OCI-LY1 (cell line): ENCODE results near the gene TIMM21.

Source experiments
- H2AFZ ChIP-seq: fragments of 200-600 bp; sonication (generic), shearing (Covaris generic); 2 replicates; pipeline ENCODE4 v1.6.0; 2014; ENCODE audit warnings: antibody characterized with exemption, mild to moderate bottlenecking, low read length
- H3F3A ChIP-seq: fragments of 200-600 bp; sonication (generic), shearing (Covaris generic); 2 replicates; pipeline ENCODE4 v1.6.0; 2014; ENCODE audit warnings: mild to moderate bottlenecking, antibody characterized with exemption, low read length, moderate library complexity; ENCODE audit not compliant: insufficient read depth
- H3K27ac ChIP-seq: fragments of 200-600 bp; sonication (generic); 2 replicates; pipeline ENCODE4 v1.5.1; 2014; ENCODE audit warnings: low read length, mixed run types, mild to moderate bottlenecking, low read depth; ENCODE audit not compliant: poor library complexity, severe bottlenecking
- H3K27me3 ChIP-seq: fragments of 200-600 bp; sonication (generic); 2 replicates; pipeline ENCODE4 v1.6.0; 2014; ENCODE audit warnings: antibody characterized with exemption, mild to moderate bottlenecking, low read length, moderate library complexity; ENCODE audit not compliant: insufficient read depth
- H3K36me3 ChIP-seq: fragments of 200-600 bp; sonication (generic); 2 replicates; pipeline ENCODE4 v1.6.1; 2014; ENCODE audit warnings: mild to moderate bottlenecking, antibody characterized with exemption, low read length, moderate library complexity, mixed read lengths; ENCODE audit not compliant: insufficient read depth
- H3K4me1 ChIP-seq: fragments of 200-600 bp; sonication (generic); 2 replicates; pipeline ENCODE4 v1.5.1; 2014; ENCODE audit warnings: mild to moderate bottlenecking, low read length, moderate library complexity; ENCODE audit not compliant: insufficient read depth, severe bottlenecking
- H3K4me2 ChIP-seq: fragments of 200-600 bp; sonication (generic), shearing (Covaris generic); 2 replicates; pipeline ENCODE4 v1.6.1; 2014; ENCODE audit warnings: low read length
- H3K4me3 ChIP-seq: fragments of 200-600 bp; sonication (generic); 2 replicates; pipeline ENCODE4 v1.5.1; 2014; ENCODE audit warnings: low read length, low read depth, mild to moderate bottlenecking, mixed read lengths; ENCODE audit not compliant: poor library complexity, severe bottlenecking
- H3K79me2 ChIP-seq: fragments of 200-600 bp; shearing (Covaris generic); 2 replicates; pipeline ENCODE4 v1.6.1; 2016; ENCODE audit warnings: mixed run types, low read length, mixed read lengths; ENCODE audit not compliant: insufficient read depth
- H3K9ac ChIP-seq: fragments of 200-600 bp; sonication (generic), shearing (Covaris generic); 2 replicates; pipeline ENCODE4 v1.6.1; 2014; ENCODE audit warnings: mild to moderate bottlenecking, low read length, mixed read lengths
- H3K9me2 ChIP-seq: fragments of 200-600 bp; sonication (generic), shearing (Covaris generic); 2 replicates; pipeline ENCODE4 v1.6.1; 2014; ENCODE audit warnings: low read depth, mild to moderate bottlenecking, low read length, mixed read lengths
- H3K9me3 ChIP-seq: fragments of 200-600 bp; shearing (Covaris generic); 2 replicates; pipeline ENCODE4 v1.6.1; 2014; ENCODE audit warnings: low read length, mixed read lengths
- H4K20me1 ChIP-seq: fragments of 200-600 bp; sonication (generic), shearing (Covaris generic); 2 replicates; pipeline ENCODE4 v1.6.0; 2016; ENCODE audit warnings: mild to moderate bottlenecking, low read length; ENCODE audit not compliant: insufficient read depth
- CTCF ChIP-seq: fragments of 200-600 bp; sonication (generic), shearing (Covaris generic); IDR thresholded peaks from 2 replicates; pipeline ENCODE4 v1.5.1; 2017; ENCODE audit warnings: mild to moderate bottlenecking, antibody characterized with exemption, low read length, moderate library complexity, mixed read lengths
- EZH2 ChIP-seq: fragments of 200-600 bp; sonication (generic), shearing (Covaris generic); IDR thresholded peaks from 2 replicates; pipeline ENCODE4 v1.8.0; 2017; ENCODE audit warnings: borderline replicate concordance, mixed run types, mild to moderate bottlenecking, antibody characterized with exemption, low read length, moderate library complexity, mixed read lengths

TIMM21 gene, protein sequence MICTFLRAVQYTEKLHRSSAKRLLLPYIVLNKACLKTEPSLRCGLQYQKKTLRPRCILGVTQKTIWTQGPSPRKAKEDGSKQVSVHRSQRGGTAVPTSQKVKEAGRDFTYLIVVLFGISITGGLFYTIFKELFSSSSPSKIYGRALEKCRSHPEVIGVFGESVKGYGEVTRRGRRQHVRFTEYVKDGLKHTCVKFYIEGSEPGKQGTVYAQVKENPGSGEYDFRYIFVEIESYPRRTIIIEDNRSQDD

DNA sequence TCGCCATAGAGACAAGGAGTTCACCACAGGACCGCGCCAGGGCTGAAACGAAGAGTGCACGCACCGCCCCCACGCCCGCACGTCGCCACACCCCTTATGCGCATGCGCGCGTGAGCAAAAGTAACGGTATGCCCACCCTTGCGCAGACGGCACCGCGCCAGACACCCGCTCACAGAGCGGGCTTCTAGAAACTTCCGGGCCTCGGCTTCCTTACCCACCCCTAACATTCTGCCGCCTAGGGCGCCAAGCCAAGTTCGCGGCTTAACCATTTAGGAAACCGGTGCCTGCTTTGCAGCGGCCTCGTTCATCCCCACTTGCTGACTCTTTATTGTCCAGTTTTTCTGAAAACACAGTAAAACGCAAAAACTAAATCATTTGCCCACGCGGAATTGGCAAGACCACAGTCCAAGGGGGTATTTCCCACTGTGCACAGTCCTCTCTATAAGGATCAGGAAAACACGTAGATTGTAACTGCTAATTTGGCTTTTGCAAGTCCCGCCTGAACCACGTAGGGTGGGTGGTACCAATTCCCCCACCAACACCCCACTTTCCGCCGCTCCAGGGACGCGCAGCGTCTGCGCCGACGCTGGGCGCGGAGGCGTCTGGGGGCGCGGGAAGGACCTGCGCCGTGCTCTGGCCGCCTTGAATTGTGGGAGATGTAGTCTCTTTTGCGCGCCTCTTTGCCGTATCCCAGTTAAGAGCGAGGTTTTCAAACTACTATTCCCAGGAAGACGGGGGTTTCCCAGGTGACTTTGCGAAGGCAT, at the start of gene TIMM21, which contains the start of gene FBXO15:
TIMM21 (plus strand) TSS at position 745 of the 764 bp plus-strand sequence. CDS start 286 bp downstream, outside the sequence.
FBXO15 (minus strand) TSS at position 56 of the 764 bp plus-strand sequence; CDS start at position 7, 49 bp downstream.
- no peaks in the 10 kb centered on the region for H4K20me1 ChIP-seq
- H3K9me2 ChIP-seq: no peaks in the 10 kb centered on the region
- H2AFZ ChIP-seq: peak within 1 kb of the TSS; percentile 91

DNA sequence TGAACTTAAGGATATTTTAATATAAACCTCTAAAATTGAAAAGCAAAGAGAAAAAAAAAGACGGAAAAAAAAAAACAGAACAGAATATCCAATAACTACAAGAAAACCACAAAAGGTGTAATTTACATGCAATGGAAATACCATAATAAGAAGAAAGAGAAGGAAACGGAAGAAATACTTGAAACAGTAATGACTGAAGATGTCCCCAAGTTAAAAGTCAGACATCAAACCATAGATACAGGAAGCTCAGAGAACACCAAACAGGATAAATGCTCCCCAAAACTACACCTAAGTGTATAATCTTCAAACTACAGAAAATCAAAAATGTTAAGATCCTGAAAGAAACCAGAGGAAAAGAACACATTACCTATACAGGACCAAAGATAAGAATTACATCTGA, 39.9 kb upstream of the TIMM21 start:
- H3K4me1 ChIP-seq: no peaks in the 10 kb centered on the region
- H4K20me1 ChIP-seq: no peaks in the 10 kb centered on the region
- no peaks in the 10 kb centered on the region for H3K9me2 ChIP-seq
- no peaks in the 10 kb centered on the region for H3F3A ChIP-seq
- no peaks in the 10 kb centered on the region for H3K36me3 ChIP-seq
- H3K4me3 ChIP-seq: no peak overlapping the region
- no peak overlapping the region for H2AFZ ChIP-seq
- H3K79me2 ChIP-seq: no peaks in the 10 kb centered on the region
- no peaks in the 10 kb centered on the region for H3K27me3 ChIP-seq
- H3K27ac ChIP-seq: no peak overlapping the region
- H3K9ac ChIP-seq: no peak overlapping the region
- no peaks in the 10 kb centered on the region for H3K9me3 ChIP-seq
- TF ChIP-seq EZH2 (no peak), CTCF (no peak)
- H3K4me2 ChIP-seq: no peak overlapping the region

More for the DNA sequence above, at the start of gene TIMM21, which contains the start of gene FBXO15:
- Histone ChIP-seq H3K79me2 (peaks cover 43% of the 10 kb centered on the region), H3K36me3 (peaks cover 32% of the 10 kb centered on the region; the same call in 1 of the 2 replicates), H3F3A (no peaks in the 10 kb centered on the region), H3K4me1 (peaks cover 40% of the 10 kb centered on the region), H3K27ac (peak within 1 kb of the TSS; percentile 95), H3K9me3 (no peaks in the 10 kb centered on the region), H3K9ac (peak within 1 kb of the TSS; percentile 89), H3K4me2 (peak within 1 kb of the TSS; percentile 98), H3K4me3 (peak within 1 kb of the TSS; percentile 84), H3K27me3 (no peaks in the 10 kb centered on the region)
- TF ChIP-seq CTCF (no peak), EZH2 (no peak)

- Histone ChIP-seq H3K27me3 (no peaks in the 10 kb centered on the region), H3K4me1 (no peaks in the 10 kb centered on the region), H3K9me2 (no peaks in the 10 kb centered on the region), H4K20me1 (no peaks in the 10 kb centered on the region), H2AFZ (no peak overlapping the region), H3K9me3 (no peaks in the 10 kb centered on the region), H3K9ac (no peak overlapping the region), H3K79me2 (no peaks in the 10 kb centered on the region), H3K4me3 (no peak overlapping the region), H3F3A (no peaks in the 10 kb centered on the region), H3K4me2 (no peak overlapping the region), H3K27ac (no peak overlapping the region), H3K36me3 (no peaks in the 10 kb centered on the region)
- TF ChIP-seq EZH2 (no peak), CTCF (no peak)
Measured at GRCh38 chr18:74110149-74110548, 38.2 kb upstream of the TIMM21 start.
